ENCODE measurements around the gene CPA5. TPM values are rescaled to one million over a fixed set of nuclear protein-coding genes. Genes with fewer than 3 reads are reported as not detected.

The CPA5 gene
- total RNA-seq, 1 donor from 2014 or later, result 0.68 TPM

DNA sequence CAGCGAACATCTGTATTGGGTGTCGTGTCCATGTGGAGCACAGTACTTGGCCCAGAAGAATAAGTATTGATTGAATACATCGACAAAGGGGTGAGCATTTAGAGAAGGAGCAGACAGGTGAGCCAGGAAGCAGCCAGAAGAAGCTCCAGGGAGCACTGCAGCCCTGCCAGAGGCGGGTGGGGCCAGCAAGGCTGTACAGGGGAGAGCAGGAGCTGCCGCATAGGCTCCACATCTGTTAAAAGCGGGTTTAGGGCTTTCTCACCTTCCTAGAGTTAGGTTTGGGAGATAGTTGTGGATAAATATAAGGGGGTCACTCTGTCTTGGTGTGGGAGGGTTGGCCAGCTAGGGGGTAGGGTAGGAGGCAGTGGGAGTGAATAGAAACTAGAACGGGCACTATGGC, 34.4 kb downstream of the CPA5 start:
- no peak for DNase-seq (ENCODE audit: extremely low spot score, unreplicated experiment)
- Mint-ChIP-seq H3K27me3 (no peaks in the 10 kb centered on the region), H3K36me3 (peaks cover 11% of the 10 kb centered on the region), H3K27ac (no peak overlapping the region), H3K4me1 (ENCODE audit: unreplicated experiment) (peaks cover 20% of the 10 kb centered on the region), H3K9me3 (peaks cover 9% of the 10 kb centered on the region), H3K4me3 (no peak overlapping the region)
- TF ChIP-seq, protein P1, sequence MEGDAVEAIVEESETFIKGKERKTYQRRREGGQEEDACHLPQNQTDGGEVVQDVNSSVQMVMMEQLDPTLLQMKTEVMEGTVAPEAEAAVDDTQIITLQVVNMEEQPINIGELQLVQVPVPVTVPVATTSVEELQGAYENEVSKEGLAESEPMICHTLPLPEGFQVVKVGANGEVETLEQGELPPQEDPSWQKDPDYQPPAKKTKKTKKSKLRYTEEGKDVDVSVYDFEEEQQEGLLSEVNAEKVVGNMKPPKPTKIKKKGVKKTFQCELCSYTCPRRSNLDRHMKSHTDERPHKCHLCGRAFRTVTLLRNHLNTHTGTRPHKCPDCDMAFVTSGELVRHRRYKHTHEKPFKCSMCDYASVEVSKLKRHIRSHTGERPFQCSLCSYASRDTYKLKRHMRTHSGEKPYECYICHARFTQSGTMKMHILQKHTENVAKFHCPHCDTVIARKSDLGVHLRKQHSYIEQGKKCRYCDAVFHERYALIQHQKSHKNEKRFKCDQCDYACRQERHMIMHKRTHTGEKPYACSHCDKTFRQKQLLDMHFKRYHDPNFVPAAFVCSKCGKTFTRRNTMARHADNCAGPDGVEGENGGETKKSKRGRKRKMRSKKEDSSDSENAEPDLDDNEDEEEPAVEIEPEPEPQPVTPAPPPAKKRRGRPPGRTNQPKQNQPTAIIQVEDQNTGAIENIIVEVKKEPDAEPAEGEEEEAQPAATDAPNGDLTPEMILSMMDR (conservative IDR thresholded peaks at IDR 0.05), result no peak

DNA sequence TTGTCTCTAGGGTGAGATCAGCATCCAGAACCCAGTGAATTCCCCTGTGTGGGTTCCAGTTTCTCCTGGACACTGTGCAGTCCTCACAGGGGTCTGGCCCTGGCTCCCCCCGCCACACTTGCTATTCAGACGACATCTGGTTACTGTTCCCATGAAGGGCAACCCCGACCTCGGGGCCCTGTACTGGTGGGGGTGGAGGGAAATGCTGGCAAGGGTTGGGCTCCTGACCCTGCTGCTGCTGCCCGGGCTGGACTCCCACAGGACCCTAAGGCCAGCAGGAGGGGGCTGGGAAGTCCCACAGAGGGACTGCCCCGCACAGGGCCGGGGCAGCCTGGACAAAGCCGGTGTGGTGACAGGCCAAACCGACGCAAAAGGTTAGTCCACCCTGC, 34.9 kb downstream of the CPA5 start:
- TF ChIP-seq, protein P1 (conservative IDR thresholded peaks at IDR 0.05), result no peak
- peaks cover 9% of the 10 kb centered on the region for H3K9me3 Mint-ChIP-seq
- DNase-seq (ENCODE audit: extremely low spot score, unreplicated experiment), result no peak
- no peak overlapping the region for H3K4me3 Mint-ChIP-seq
- no peak overlapping the region for H3K27ac Mint-ChIP-seq
- H3K36me3 Mint-ChIP-seq, result peaks cover 11% of the 10 kb centered on the region
- no peaks in the 10 kb centered on the region for H3K27me3 Mint-ChIP-seq
- H3K4me1 Mint-ChIP-seq (ENCODE audit: unreplicated experiment), result peaks cover 15% of the 10 kb centered on the region

DNA sequence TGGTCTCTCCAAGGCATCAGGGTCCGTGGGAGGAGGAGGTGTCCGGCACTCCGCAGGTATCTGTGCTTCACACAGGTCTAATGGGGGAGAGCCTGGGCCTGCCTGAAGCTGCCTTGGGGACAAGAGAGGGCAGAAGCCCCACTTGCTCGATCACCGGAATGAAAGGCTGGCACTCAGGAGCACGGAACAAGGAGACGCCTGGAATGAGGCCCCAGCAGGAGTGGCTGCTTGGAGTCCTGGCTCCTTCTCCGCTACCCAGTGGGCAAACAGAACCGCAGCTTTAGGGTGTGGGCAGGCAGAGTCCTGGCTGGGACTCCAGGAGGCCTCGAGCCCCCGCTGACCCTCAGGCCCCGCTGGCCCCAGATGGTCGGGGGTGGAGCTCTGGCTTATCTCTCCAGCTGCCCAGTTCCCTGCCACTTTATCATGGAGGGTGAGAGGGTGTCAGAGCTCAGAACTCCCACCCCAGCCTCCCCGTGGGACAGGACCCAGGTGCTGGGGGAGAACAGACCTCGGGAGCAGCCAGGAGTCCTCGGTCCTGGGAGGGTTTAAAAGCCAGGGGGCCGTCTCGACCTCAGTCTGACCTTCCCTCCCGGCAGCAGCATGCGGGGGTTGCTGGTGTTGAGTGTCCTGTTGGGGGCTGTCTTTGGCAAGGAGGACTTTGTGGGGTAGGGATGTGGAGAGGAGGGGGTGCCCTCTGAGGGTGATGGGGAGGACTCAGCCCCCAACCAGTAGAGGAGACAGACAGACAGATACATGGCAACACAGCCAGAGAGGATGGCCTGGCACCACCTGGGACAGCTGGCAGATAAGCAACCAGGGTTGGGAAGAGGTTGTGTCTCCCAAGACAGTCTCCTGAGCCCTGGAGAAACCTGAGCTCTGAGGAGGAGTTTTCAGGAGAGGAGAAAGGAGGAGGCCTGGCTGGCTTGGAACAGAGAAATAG, 35.6 kb downstream of the CPA5 start, which contains the start of gene CPA1:
Gene CPA1, plus strand, starts transcription at position 574 of the 940 bp plus-strand sequence. Its CDS starts 27 bp downstream, at position 601.
- Mint-ChIP-seq H3K27me3 (no peaks in the 10 kb centered on the region), H3K9me3 (peaks cover 9% of the 10 kb centered on the region), H3K4me1 (ENCODE audit: unreplicated experiment) (peaks cover 15% of the 10 kb centered on the region), H3K36me3 (peaks cover 11% of the 10 kb centered on the region), H3K4me3 (no peak within 1 kb of the TSS), H3K27ac (peak within 1 kb of the TSS; percentile 62)
- no peak for DNase-seq (ENCODE audit: extremely low spot score, unreplicated experiment)
- TF ChIP-seq, protein P1 (conservative IDR thresholded peaks at IDR 0.05), result no peak

DNA sequence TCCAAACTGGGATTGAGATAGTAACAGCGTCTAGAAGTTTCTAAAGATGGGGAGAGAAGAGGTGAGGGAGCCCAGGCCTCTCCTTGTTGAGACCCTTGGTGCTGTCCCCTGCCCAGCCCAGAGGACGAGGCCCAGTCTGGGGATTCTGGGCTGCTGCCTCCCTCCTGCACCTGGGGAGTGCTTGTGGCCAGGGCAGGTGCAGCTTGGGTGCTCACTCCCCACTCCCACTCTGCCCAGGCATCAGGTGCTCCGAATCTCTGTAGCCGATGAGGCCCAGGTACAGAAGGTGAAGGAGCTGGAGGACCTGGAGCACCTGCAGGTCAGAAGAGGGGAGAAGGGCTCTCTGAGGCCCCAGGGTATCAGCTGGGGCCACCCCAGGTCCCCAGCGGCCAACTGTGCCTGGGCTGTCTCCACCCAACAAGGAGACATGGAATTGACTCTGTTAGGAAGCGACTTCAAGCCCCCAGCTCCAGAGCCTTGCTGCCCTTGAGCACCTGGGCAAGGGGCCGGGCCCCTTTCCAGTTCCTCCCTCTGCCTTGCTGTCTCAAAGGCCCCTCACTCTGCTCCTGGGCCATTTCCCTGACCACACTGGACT, 36.3 kb downstream of the CPA5 start:
- DNase-seq (ENCODE audit: extremely low spot score, unreplicated experiment), result no peak
- Mint-ChIP-seq H3K9me3 (peaks cover 9% of the 10 kb centered on the region), H3K27me3 (no peaks in the 10 kb centered on the region), H3K4me3 (no peak overlapping the region), H3K27ac (peak overlapping the region; percentile 62), H3K36me3 (peaks cover 11% of the 10 kb centered on the region), H3K4me1 (ENCODE audit: unreplicated experiment) (peaks cover 15% of the 10 kb centered on the region)
- TF ChIP-seq, protein P1 (conservative IDR thresholded peaks at IDR 0.05), result no peak

DNA sequence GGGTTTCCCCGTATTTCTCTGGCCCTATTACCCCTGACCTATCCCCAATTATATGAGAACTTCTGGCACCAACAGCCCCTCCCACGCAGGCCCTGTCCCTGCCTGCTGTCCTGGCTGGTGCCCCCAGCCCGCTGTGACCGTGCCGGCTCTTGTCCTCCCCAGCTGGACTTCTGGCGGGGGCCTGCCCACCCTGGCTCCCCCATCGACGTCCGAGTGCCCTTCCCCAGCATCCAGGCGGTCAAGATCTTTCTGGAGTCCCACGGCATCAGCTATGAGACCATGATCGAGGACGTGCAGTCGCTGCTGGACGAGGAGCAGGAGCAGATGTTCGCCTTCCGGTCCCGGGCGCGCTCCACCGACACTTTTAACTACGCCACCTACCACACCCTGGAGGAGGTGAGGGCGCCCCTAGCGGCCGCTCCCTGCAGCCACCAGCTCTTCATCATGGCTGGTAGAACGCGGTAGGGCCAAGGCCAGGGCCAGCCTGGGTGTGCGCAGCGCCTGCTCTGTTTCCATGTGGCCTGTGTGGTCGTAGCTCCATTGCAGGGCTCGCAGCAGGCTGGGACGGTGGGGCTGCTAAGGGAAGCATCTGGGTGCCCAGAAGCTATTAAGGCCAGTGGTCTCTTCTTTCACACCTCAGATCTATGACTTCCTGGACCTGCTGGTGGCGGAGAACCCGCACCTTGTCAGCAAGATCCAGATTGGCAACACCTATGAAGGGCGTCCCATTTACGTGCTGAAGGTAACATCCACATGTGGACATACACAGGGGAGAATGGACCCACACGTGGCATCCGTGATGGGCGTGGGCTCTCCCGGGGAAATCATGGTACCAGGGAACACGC, 37.1 kb downstream of the CPA5 start:
- H3K27me3 Mint-ChIP-seq, result no peaks in the 10 kb centered on the region
- no peak for DNase-seq (ENCODE audit: extremely low spot score, unreplicated experiment)
- no peak overlapping the region for H3K27ac Mint-ChIP-seq
- H3K4me3 Mint-ChIP-seq, result no peak overlapping the region
- H3K4me1 Mint-ChIP-seq (ENCODE audit: unreplicated experiment), result peaks cover 19% of the 10 kb centered on the region
- H3K9me3 Mint-ChIP-seq, result peaks cover 2% of the 10 kb centered on the region
- H3K36me3 Mint-ChIP-seq, result peaks cover 5% of the 10 kb centered on the region
- TF ChIP-seq, protein P1 (conservative IDR thresholded peaks at IDR 0.05), result no peak
